ENCODE measurements around the gene JKAMP.

GRCh38 chr14:59538936-59539335, 54.6 kb downstream of the JKAMP start:
- TF ChIP-seq CTCF (IDR thresholded peaks at IDR 0.05) (no peak), POLR2A (IDR thresholded peaks at IDR 0.05) (no peak)
